SJSA1 (cell line): Measurements from ENCODE around the gene TEAD3. TPM values are rescaled to one million over a fixed set of nuclear protein-coding genes. Genes with fewer than 3 reads are reported as not detected.
A peak's percentile ranks its signal among the peaks of the same experiment; 100 is the strongest.
"Not testable (repeated sequence)": the region's sequence is repeated elsewhere in the genome, so short reads cannot be mapped to it uniquely, and the experiment has no call there.

Source experiments
- DNase-seq, 2 experiments: peaks; one replicate each; pipeline ENCODE4 v3.0.0-alpha.2; 2015 to 2020; ENCODE audit warnings: low spot score in 2 of 2, low read depth in 1 of 2
- H3K27ac ChIP-seq: fragments of 250-450 bp; sonication (Bioruptor Pico); 2 replicates; pipeline ENCODE4 v1.5.1; 2020; ENCODE audit warnings: mild to moderate bottlenecking, moderate library complexity
- H3K27me3 ChIP-seq: fragments of 250-450 bp; sonication (Bioruptor Pico); replicated peaks from 2 replicates; pipeline ENCODE4 v1.5.1; 2020; ENCODE audit warnings: mild to moderate bottlenecking, moderate library complexity
- H3K36me3 ChIP-seq: fragments of 250-450 bp; sonication (Bioruptor Pico); 2 replicates; pipeline ENCODE4 v1.5.1; 2020; ENCODE audit warnings: mild to moderate bottlenecking
- H3K4me1 ChIP-seq: fragments of 250-450 bp; sonication (Bioruptor Pico); replicated peaks from 2 replicates; pipeline ENCODE4 v1.6.1; 2021; ENCODE audit warnings: mild to moderate bottlenecking
- H3K4me3 ChIP-seq: fragments of 250-450 bp; sonication (Bioruptor Pico); 2 replicates; pipeline ENCODE4 v1.5.1; 2020; ENCODE audit warnings: mild to moderate bottlenecking
- H3K9me3 ChIP-seq: fragments of 250-450 bp; sonication (Bioruptor Pico); replicated peaks from 2 replicates; pipeline ENCODE4 v1.5.1; 2020; ENCODE audit warnings: mild to moderate bottlenecking
- total RNA-seq: library from RNA; depleted of rRNA; stranded (reverse); fragments of >200 nt; shearing (Covaris generic); gene quantifications from 2 replicates; pipeline ENCODE4 v1.2.3, GENCODE V29; 2014; rRNA removed

The TEAD3 gene
- total RNA-seq: 14.5 and 24.4 TPM in 2 replicates

DNA sequence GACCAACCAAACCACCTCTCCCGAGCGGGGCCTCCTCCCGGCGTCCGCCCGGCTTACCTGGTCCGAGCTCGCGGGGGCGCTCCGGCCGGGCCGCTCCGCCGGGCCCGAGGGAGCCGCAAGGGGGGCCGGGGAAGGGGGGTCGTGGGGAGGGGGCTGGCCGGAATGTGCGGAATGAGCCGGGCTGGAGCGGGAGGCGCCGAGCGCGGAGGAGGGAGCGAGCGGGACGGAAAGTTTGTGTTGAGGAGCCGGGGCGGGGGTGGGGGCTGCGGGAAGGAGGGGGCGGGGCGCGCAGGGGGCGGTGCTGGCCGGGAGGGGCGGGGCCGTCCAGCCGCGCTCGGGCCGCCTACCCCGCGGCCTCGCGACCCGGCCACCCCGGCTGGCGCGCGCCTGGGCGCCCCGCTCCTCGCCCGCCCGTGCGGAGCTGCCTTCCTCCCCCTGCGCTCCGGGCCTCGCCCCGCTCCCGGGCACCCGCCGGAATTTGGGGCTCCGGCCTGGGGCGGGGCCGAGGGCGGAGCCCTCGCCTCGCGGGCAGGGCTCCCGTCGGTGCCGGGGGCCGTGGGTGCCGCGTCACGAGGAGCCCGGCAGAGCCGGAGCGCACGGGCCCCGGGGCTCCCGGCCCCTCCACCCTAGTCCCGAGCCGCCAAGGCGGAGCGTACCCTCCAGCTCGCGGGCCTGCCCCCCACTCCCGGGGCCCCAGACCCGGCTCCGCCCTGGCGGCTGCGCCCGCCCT is at the start of gene TEAD3:
TSS of gene TEAD3 (minus strand) at position 239 of the 730 bp plus-strand sequence.
- Histone ChIP-seq H3K27me3 (no peaks in the 10 kb centered on the region), H3K4me3 (peak within 1 kb of the TSS; percentile 84), H3K36me3 (peaks cover 19% of the 10 kb centered on the region), H3K9me3 (no peaks in the 10 kb centered on the region), H3K27ac (peak within 1 kb of the TSS; percentile 76), H3K4me1 (peaks cover 55% of the 10 kb centered on the region)
- peak in 1 of 2 experiments; percentile 74 for DNase-seq

DNA sequence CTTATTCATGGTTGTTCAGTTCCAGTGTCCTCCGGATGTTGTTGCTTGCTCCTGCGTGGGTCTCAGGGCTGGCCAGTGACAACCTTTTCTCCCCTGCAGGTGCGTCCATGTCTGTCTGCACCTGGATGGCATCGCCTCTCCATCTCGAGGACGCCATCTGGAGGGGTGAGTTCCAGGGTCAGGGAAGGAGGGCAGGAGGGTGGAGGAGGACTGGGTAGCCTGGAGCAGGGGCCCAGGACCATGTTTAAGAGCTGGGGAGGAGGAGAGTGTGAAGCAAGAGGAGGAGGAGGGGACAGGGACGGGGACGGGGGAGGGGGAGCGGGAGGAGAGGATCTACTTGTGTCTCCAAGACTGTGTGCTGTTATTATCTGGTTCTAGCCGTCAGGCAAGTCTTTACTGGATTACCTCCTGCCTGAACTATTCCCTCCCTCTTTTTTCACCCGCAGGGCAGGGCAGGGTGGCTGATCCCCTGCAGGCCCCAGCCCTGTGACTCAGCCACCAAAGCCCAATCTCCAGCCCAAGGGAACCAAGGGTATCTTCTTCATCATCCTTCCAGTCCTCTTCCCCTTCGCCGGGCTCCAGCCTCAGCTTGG is 48.0 kb upstream of the TEAD3 start:
- 0 out of 2 replicates have a peak, but pooled peaks cover 4% of the 10 kb centered on the region for H3K27me3 ChIP-seq
- no peaks in the 10 kb centered on the region; the same call in 1 of the 2 replicates for H3K9me3 ChIP-seq
- H3K4me3 ChIP-seq: no peak overlapping the region
- H3K36me3 ChIP-seq: no peaks in the 10 kb centered on the region
- H3K27ac ChIP-seq: no peak overlapping the region
- DNase-seq: no peak
- no peaks in the 10 kb centered on the region for H3K4me1 ChIP-seq

DNA sequence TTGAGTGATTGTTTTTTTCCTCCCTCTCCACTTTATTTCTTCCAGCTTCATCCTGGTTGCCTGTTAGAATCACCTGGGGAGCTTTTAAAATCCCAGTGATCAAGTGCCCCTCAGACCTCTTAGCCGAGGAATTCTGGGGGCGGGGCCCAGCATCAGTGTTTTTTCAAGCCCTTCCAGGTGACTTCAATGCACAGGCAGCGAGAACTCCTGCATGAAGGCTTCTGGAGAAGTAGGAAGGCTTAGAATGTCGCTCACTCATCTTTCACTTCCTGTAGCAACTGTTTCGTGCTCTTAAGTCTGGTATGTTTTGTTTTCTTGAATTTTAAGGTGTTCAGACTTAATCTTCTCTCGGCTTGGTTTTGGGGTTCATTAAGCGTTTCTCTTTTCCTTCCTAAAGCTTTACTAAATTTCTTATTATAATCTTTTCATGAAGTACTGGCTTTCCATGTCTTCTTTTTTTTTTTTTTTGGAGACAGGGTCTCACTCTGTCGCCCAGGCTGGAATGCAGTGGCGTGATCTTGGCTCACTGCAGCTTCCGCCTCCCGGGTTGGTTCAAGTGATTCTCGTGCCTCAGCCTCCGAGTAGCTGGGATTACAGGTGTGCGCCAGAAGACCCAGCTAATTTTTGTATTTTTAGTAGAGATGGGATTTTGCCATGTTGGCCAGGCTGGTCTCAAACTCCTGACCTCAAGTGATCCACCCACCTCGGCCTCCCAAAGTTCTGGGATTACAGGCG is 46.7 kb upstream of the TEAD3 start:
- Histone ChIP-seq H3K27me3 (0 out of 2 replicates have a peak, but pooled peaks cover 4% of the 10 kb centered on the region), H3K36me3 (no peaks in the 10 kb centered on the region), H3K9me3 (no peaks in the 10 kb centered on the region; the same call in 1 of the 2 replicates), H3K27ac (no peak overlapping the region), H3K4me3 (no peak overlapping the region), H3K4me1 (no peaks in the 10 kb centered on the region)
- no peak for DNase-seq

DNA sequence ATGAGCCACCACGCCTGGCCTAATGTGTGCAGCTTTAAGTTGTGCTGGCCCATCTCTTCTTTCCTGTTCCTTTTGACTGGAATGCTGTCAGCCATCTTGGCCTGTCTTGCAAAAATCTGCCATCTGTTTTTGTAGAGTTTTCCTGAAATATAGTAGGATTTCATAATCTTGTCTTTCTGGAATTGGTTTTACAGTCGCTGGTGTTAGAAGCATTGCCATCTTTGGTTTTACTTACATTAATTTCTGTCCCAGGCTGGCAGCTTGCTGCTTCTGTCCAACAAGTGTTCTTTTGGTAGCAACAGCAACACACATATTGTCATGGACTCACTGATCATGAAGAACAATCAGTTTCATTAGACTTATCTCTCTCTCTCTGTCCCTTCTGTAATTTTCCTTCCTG is 45.0 kb upstream of the TEAD3 start:
- DNase-seq: no peak
- Histone ChIP-seq H3K9me3 (no peaks in the 10 kb centered on the region; the same call in 1 of the 2 replicates), H3K36me3 (no peaks in the 10 kb centered on the region), H3K27me3 (0 out of 2 replicates have a peak, but pooled peaks cover 4% of the 10 kb centered on the region), H3K27ac (no peak overlapping the region), H3K4me3 (no peak overlapping the region), H3K4me1 (no peaks in the 10 kb centered on the region)

DNA sequence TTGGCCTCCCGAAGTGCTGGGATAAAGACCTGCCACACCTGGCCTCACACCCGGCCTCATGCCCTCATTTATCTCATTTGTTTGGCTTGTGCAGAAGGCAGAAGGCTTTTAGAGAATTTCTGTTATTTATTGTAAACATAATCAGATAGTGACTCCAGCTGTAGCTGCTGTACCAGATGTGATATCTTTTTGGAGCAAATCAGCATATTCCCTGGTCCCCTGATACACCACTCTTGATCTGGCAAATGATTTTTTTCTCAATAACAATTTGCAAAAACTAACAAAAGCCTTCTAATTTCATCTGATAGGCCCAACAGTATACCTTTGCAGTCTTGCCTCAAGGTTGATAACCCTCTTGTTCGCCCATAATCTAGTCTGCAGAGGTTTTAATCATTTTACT is 42.3 kb upstream of the TEAD3 start:
- Histone ChIP-seq H3K27ac (no peak overlapping the region), H3K9me3 (no peaks in the 10 kb centered on the region; the same call in 1 of the 2 replicates), H3K27me3 (no peaks in the 10 kb centered on the region), H3K4me3 (no peak overlapping the region), H3K4me1 (no peaks in the 10 kb centered on the region), H3K36me3 (no peaks in the 10 kb centered on the region)
- DNase-seq: no peak

DNA sequence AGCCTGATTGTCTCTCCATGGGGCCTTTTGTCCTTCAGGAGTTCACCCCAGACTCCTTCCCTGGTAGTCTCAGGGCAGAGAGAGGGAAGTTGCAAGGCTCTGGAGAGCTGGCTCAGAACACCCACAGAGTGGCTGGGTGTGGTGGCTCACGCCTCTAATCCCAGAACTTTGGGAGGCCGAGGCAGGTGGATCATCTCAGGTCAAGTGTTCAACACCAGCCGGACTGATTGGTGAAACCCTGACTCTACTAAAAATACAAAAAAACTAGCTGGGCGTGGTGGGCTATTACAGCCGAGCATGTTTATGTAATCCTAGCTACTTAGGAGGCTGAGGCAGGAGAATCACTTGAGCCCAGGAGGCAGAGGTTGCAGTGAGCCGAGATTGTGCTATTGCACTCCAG is 39.0 kb upstream of the TEAD3 start:
- H3K27me3 ChIP-seq, H3K4me1 ChIP-seq, H3K9me3 ChIP-seq, H3K4me3 ChIP-seq, H3K27ac ChIP-seq, H3K36me3 ChIP-seq, DNase-seq: not testable (repeated sequence)

DNA sequence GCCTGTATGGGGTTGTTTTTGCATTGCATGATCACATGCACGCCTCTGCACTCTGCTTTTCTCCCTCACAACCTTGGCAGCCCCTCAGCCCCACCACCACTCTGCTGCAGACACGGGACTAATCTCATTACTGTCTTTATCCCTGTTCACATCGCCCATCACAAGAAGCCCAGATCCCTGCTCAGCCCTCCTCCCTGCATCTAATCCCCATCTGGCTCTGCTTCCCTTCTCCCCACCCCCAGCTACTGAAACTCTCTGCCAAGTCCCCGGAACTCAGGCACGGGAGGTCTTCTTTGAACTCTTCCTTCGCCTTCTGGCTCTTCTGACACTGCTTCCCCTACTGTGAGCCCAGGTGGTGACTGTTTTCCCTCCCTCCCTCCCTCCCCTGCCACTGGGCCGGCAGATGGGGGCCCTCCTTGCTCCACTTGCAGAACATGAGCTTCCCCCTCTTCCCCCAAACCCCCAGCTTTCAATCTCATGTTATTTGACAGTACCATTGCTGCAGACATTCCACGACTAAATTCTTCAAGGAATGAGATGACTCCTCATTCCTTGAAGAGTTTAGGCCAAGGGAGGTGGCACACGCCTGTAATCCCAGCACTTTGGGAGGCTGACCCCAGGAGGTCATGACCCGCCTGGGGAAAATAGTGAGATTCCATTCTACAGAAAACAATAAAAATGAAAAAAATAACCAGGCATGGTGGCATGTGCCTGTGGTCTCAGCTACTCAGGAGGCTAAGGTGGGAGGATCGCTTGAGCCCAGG is 37.7 kb upstream of the TEAD3 start:
- H3K27ac ChIP-seq: no peak overlapping the region
- no peaks in the 10 kb centered on the region for H3K4me1 ChIP-seq
- H3K36me3 ChIP-seq: no peaks in the 10 kb centered on the region
- H3K27me3 ChIP-seq: no peaks in the 10 kb centered on the region
- no peak for DNase-seq
- no peaks in the 10 kb centered on the region for H3K9me3 ChIP-seq
- H3K4me3 ChIP-seq: no peak overlapping the region

DNA sequence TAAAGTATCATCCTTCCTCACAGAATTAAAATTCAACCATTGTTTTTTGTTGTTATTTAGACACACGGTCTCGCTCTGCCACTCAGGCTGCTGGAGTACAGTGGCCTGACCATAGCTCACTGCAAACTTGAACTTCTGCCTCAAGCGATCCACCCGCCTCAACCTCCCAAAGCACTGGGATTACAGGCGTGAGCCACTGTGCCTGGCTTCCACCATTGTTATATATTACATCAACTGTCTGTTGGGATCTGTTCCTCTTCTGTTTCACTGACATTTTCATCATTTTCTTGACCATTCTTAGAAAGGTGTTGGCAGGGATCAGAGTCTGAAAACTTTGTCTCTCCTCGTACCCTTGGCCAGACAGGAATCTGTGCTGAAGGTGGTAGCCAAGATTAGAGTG is 37.1 kb upstream of the TEAD3 start:
- Histone ChIP-seq H3K27ac (no peak overlapping the region), H3K4me1 (no peaks in the 10 kb centered on the region), H3K4me3 (no peak overlapping the region), H3K9me3 (no peaks in the 10 kb centered on the region), H3K36me3 (no peaks in the 10 kb centered on the region), H3K27me3 (no peaks in the 10 kb centered on the region)
- DNase-seq: no peak

DNA sequence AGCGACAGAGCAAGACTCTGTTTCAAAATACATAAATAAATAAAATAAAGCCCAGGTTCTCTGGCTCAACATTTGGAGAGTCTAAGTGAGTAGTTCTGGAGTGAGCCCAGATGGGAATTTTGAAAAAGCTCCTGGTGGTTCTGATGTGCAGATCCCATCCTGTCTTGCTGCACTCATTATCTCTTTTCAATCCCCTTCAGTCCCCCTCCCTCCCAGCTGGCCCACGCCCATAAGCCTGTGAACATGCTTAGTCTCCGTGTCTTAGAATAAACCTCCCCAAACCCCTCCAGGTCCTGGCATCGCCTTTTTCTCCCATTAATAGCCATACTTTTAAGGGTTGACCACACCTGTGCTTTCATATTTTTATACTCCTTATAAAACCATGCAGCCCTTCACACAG is 35.2 kb upstream of the TEAD3 start:
- no peaks in the 10 kb centered on the region for H3K27me3 ChIP-seq
- no peak overlapping the region for H3K27ac ChIP-seq
- no peaks in the 10 kb centered on the region for H3K9me3 ChIP-seq
- no peaks in the 10 kb centered on the region for H3K4me1 ChIP-seq
- H3K4me3 ChIP-seq: no peak overlapping the region
- no peak for DNase-seq
- H3K36me3 ChIP-seq: no peaks in the 10 kb centered on the region

DNA sequence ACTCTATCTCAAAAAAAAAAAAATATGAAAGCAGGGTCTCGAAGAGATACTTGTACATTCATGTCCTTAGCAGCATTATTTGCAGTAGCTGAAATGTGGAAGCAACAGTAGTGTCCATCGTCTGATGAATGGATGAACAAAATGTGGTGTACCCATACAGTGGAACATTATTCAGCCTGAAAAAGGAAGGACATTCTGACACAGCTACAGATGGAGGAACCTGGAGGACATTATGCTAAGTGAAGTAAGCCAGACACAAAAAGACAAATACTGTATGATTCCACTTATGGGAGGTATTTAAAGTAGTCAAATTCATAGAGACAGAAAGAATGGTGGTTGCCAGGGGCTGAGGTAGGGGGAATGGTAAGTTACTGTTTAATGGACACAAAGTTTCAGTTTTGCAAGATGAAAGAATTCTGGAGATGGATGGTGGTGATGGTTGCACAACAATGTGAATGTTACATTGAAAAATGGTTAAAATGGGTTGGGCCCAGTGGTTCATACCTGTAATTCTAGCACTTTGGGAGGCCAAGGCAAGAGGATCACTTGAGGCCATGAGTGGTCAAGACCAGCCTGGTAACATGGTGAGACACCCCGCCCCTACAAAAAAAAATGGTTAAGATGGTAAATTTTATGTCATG is 27.6 kb upstream of the TEAD3 start:
- no peaks in the 10 kb centered on the region for H3K27me3 ChIP-seq
- H3K4me3 ChIP-seq: no peak overlapping the region
- H3K9me3 ChIP-seq: no peaks in the 10 kb centered on the region
- no peak for DNase-seq
- peaks cover 5% of the 10 kb centered on the region; the same call in 1 of the 2 replicates for H3K4me1 ChIP-seq
- no peaks in the 10 kb centered on the region for H3K36me3 ChIP-seq
- H3K27ac ChIP-seq: no peak overlapping the region

DNA sequence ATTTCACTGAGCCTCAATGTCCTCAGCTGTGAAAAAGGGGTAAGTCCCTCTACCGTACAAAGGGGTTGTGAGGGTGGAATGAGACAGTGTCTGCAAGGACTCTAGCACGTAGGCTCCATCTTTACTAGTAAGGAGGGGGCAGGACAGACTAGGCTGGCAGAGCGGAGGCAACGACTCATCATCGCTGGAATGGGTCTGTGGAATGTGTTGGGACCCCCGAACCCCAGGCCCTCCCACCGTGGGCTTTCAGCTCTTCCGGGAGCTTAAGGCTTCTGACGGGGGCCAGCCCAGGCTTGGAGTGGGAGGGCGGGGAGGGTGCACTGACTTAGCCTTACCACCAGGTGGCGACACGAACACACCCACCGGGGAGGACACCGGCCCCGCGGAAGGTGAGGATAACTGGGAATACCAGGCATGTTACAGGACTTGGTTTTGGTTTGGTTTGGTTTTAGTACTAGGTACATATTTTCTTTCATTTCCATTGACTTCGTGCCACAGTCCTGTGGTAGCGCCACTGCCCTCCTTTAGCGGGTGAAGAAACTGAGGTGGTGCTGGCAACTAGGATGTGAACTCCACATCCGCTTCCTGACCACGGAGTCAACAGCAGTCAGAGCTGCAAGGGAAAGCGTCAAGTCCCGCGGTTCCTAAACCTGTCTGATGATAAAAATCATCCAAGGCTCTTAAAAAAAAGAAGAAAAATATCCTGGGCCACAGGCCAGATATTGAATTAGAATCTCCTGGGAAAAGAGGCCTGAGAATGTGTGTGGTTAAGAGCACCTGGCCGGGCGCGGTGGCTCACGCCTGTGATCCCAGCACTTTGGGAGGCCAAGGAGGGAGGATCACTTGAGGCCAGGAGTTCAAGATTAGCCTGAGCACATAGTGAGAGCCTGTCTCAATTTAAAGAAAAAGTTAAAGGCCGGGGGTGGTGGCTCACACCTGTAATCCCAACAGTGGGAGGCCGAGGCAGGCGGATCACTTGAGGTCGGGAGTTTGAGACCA is 26.1 kb upstream of the TEAD3 start:
- Histone ChIP-seq H3K9me3 (no peaks in the 10 kb centered on the region), H3K4me3 (no peak overlapping the region), H3K36me3 (no peaks in the 10 kb centered on the region), H3K27me3 (no peaks in the 10 kb centered on the region), H3K4me1 (peaks cover 5% of the 10 kb centered on the region; the same call in 1 of the 2 replicates), H3K27ac (no peak overlapping the region)
- peak; percentile 70 to 78 for DNase-seq

DNA sequence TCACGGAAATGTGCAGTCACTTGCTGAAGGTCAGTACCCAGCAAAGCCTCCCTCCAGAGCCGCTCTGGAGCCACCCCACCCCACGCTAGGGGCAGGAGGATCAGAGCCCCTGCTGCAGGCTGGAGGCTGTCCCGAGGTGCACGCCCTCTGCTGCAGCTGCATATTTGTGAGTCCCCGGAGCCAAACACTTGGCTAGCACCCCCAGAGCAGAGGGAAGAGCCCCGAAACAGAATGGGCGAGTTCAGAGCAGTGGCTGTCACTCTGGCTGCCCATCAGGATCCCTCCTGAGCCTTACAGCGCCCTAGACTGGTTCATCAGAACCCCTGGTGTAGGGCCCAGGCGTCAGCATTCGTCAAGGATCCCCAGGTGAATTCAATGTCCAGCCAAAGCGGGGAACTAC is 25.3 kb upstream of the TEAD3 start:
- Histone ChIP-seq H3K4me3 (no peak overlapping the region), H3K4me1 (peaks cover 5% of the 10 kb centered on the region; the same call in 1 of the 2 replicates), H3K9me3 (no peaks in the 10 kb centered on the region), H3K27me3 (no peaks in the 10 kb centered on the region), H3K36me3 (no peaks in the 10 kb centered on the region), H3K27ac (no peak overlapping the region)
- no peak for DNase-seq
